Measurements from ENCODE around the gene SP140.

The SP140 gene

GRCh38 chr2:230289311-230289710, 63.8 kb downstream of the SP140 start:
- peak; percentile 84 for TF ChIP-seq REST (IDR thresholded peaks at IDR 0.05; ENCODE audit: low read depth)

GRCh38 chr2:230295192-230295591, 69.7 kb downstream of the SP140 start:
- TF ChIP-seq USF1 (IDR thresholded peaks at IDR 0.05) (no peak), MAX (IDR thresholded peaks at IDR 0.05) (no peak), RAD21 (IDR thresholded peaks at IDR 0.05; ENCODE audit: low read depth) (no peak), TAF1 (IDR thresholded peaks at IDR 0.05; ENCODE audit: low read depth) (no peak), NFIC (IDR thresholded peaks at IDR 0.05) (no peak), FOXM1 (IDR thresholded peaks at IDR 0.05; ENCODE audit: borderline replicate concordance, low read depth) (no peak), ZBTB7A (IDR thresholded peaks at IDR 0.05; ENCODE audit: low read depth) (no peak), TCF12 (IDR thresholded peaks at IDR 0.05; ENCODE audit: low read depth) (no peak), EGR1 (IDR thresholded peaks at IDR 0.05) (no peak)

GRCh38 chr2:230296917-230297316, 71.4 kb downstream of the SP140 start:
- no peak for TF ChIP-seq TCF12 (IDR thresholded peaks at IDR 0.05; ENCODE audit: low read depth)
- no peak for TF ChIP-seq CEBPB (IDR thresholded peaks at IDR 0.05)
- no peak for TF ChIP-seq CREB1 (IDR thresholded peaks at IDR 0.05; ENCODE audit: low read depth)
- no peak for TF ChIP-seq TAF1 (IDR thresholded peaks at IDR 0.05; ENCODE audit: low read depth)
- TF ChIP-seq TEAD4 (IDR thresholded peaks at IDR 0.05) = no peak
- TF ChIP-seq MAX (IDR thresholded peaks at IDR 0.05) = no peak
- TF ChIP-seq EP300 (IDR thresholded peaks at IDR 0.05; ENCODE audit: borderline replicate concordance) = no peak
- no peak for TF ChIP-seq YY1 (IDR thresholded peaks at IDR 0.05; ENCODE audit: low read depth)
- no peak for TF ChIP-seq FOXM1 (IDR thresholded peaks at IDR 0.05; ENCODE audit: borderline replicate concordance, low read depth)
- TF ChIP-seq ZBTB7A (IDR thresholded peaks at IDR 0.05; ENCODE audit: low read depth) = no peak
- no peak for TF ChIP-seq NFIC (IDR thresholded peaks at IDR 0.05)
- TF ChIP-seq EGR1 (IDR thresholded peaks at IDR 0.05) = no peak

- TF ChIP-seq EGR1 (IDR thresholded peaks at IDR 0.05) (no peak), CREB1 (IDR thresholded peaks at IDR 0.05; ENCODE audit: low read depth) (no peak), TEAD4 (IDR thresholded peaks at IDR 0.05) (no peak), TCF12 (IDR thresholded peaks at IDR 0.05; ENCODE audit: low read depth) (no peak), NFIC (IDR thresholded peaks at IDR 0.05) (no peak), ZBTB7A (IDR thresholded peaks at IDR 0.05; ENCODE audit: low read depth) (no peak), REST (IDR thresholded peaks at IDR 0.05; ENCODE audit: low read depth) (no peak), CEBPB (IDR thresholded peaks at IDR 0.05) (no peak), YY1 (IDR thresholded peaks at IDR 0.05; ENCODE audit: low read depth) (no peak), MAX (IDR thresholded peaks at IDR 0.05) (no peak), FOXM1 (IDR thresholded peaks at IDR 0.05; ENCODE audit: borderline replicate concordance, low read depth) (no peak), TAF1 (IDR thresholded peaks at IDR 0.05; ENCODE audit: low read depth) (no peak), USF1 (IDR thresholded peaks at IDR 0.05) (no peak), RAD21 (IDR thresholded peaks at IDR 0.05; ENCODE audit: low read depth) (no peak), EP300 (IDR thresholded peaks at IDR 0.05; ENCODE audit: borderline replicate concordance) (no peak)
These were observed 74.1 kb downstream of the SP140 start for GRCh38 chr2:230299618-230300017.

GRCh38 chr2:230305416-230306275, 80.1 kb downstream of the SP140 start:
- TF ChIP-seq ZBTB7A (IDR thresholded peaks at IDR 0.05; ENCODE audit: low read depth) = no peak
- TF ChIP-seq TCF12 (IDR thresholded peaks at IDR 0.05; ENCODE audit: low read depth) = no peak
- no peak for TF ChIP-seq FOXM1 (IDR thresholded peaks at IDR 0.05; ENCODE audit: borderline replicate concordance, low read depth)
- no peak for TF ChIP-seq YY1 (IDR thresholded peaks at IDR 0.05; ENCODE audit: low read depth)
- no peak for TF ChIP-seq CEBPB (IDR thresholded peaks at IDR 0.05)
- TF ChIP-seq NFIC (IDR thresholded peaks at IDR 0.05) = no peak
- TF ChIP-seq EP300 (IDR thresholded peaks at IDR 0.05; ENCODE audit: borderline replicate concordance) = no peak
